DOHH2 (cell line): ENCODE data around the gene ACVR1B.

Experiments used
- CTCF ChIP-seq: fragments of 200-600 bp; sonication (generic); IDR thresholded peaks from one replicate; pipeline ENCODE4 v1.5.1; 2014; ENCODE audit warnings: antibody characterized with exemption, mild to moderate bottlenecking, low read depth, low read length; ENCODE audit not compliant: poor library complexity, severe bottlenecking
- EZH2phosphoT487 ChIP-seq: fragments of 200-600 bp; sonication (generic); IDR thresholded peaks from 2 replicates; pipeline ENCODE4 v1.6.1; 2017; ENCODE audit warnings: borderline replicate concordance, mild to moderate bottlenecking, antibody characterized with exemption, low read length, moderate library complexity, mixed read lengths

DNA sequence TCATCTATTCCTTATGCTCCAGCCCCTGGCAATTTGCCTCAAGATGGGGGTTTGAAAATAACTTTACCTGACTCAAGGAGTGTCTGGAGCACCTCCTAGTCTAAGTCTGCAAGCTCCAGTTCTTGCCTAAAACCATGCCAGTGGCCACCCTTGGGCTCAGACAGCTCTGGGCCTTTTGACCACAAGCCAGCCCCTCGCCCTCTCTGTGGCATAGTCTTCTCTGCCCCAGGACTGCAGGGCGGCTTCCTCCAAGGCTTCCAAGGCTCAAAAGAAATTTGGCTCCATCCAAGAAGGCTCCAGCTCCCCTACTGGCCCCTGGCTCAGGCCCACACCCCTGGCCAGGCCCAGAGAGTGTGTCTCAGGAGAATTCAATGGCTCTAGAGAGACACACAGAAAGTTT is 29.4 kb upstream of the ACVR1B start:
- no peak for TF ChIP-seq CTCF
- TF ChIP-seq EZH2phosphoT487: no peak
